ENCODE measurements around the gene HLA-F. TPM values are rescaled to one million over a fixed set of nuclear protein-coding genes. Genes with fewer than 3 reads are reported as not detected.

HLA-F gene
- total and polyA plus RNA-seq, 2 donors, result 130 to 530 TPM

DNA sequence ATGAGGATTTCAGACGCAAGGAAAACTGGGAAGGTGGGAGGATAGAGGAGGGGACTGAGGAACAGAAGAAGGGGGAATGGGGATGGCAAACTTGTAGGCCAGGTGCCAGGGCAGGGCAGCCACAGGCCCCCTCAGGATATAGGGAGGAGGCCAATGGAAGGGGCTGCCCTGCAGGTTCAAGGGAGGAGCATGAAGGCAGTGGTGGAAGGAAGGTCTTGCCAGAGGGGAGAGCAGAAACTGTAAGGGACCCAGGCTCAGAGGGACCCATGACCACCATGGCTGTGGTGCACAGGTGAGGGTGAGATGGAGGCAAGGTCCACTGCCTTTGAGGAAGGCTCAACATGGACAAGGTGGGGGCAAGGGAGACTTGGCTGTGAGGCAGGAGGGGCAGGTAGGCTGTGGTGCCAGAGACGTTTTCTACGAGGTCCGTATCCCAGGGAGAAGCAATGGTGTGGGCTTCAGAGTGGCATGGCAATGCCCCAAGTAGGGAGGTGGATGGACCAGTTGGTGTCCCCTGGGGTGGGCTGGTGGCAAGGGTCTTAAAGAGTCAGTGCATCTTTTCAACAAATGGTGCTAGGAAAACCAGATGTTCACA is 22.7 kb downstream of the HLA-F start:
- Histone ChIP-seq H3K27me3 (ENCODE audit: control insufficient read depth in 2 of 2, insufficient read depth in 1 of 2, low read length in 1 of 2) (peaks cover 22 to 57% of the 10 kb centered on the region in 2 donors), H3K4me3 (ENCODE audit: low read length in 2 of 2) (no peak overlapping the region), H3K9me3 (ENCODE audit: control insufficient read depth in 2 of 2, insufficient read depth in 1 of 2, low read length in 1 of 2) (peaks cover 0 to 8% of the 10 kb centered on the region in 2 donors), H3K36me3 (ENCODE audit: control insufficient read depth in 2 of 2, insufficient read depth in 2 of 2, low read length in 1 of 2) (no peaks in the 10 kb centered on the region), H3K27ac (ENCODE audit: low read depth in 1 of 2, low read length in 1 of 2) (no peak overlapping the region), H3K4me1 (ENCODE audit: control insufficient read depth in 2 of 2, insufficient read depth in 2 of 2, low read length in 2 of 2) (peaks cover 3 to 6% of the 10 kb centered on the region in 2 donors)
- 83% methylated on average over 4 of the region's 4 CpGs for WGBS
- no peak for DNase-seq (ENCODE audit: low read depth in 6 of 9, low spot score in 9 of 9)

DNA sequence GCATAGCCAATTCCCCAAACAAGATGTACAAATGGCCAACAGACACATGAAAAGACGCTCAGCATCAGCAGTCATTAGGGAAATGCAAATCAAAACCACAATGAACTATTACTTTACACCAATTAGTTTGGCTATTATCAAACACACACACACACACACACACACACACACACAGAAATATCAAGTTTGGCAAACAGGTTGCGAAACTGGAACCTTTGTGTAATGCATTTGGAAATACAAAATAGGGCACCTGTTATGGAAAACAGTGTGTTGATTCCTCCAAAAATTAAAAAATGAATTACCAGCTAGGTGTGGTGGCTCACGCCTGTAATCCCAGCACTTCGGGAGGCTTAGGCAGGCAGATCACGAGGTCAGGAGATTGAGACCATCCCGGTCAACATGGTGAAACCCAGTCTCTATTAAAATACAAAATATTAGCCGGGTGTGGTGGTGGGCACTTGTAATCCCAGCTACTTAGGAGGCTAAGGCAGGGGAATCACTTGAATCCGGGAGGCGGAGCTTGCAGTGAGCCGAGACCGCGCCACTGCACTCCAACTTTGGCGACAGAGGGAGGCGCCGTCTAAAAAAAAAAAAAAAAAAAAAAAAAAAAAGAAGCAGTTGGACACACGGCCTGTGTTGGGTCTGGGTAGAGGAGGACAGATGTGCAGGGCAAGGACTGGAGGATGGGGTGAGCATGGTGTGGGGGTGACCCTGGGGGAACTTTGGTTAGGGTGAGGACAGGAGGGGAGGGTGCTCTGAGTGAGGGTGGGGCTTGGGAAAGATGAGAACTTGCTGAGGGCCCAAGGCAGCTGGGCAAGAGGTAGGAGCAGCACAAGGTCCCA is 23.8 kb downstream of the HLA-F start:
- H3K4me1 ChIP-seq (ENCODE audit: control insufficient read depth in 2 of 2, insufficient read depth in 2 of 2, low read length in 2 of 2), result peaks cover 3 to 6% of the 10 kb centered on the region in 2 donors
- no peaks in the 10 kb centered on the region for H3K36me3 ChIP-seq (ENCODE audit: control insufficient read depth in 2 of 2, insufficient read depth in 2 of 2, low read length in 1 of 2)
- DNase-seq (ENCODE audit: low read depth in 6 of 9, low spot score in 9 of 9), result no peak
- 89% methylated on average over 16 of the region's 16 CpGs for WGBS
- no peak overlapping the region for H3K4me3 ChIP-seq (ENCODE audit: low read length in 2 of 2)
- H3K27ac ChIP-seq (ENCODE audit: low read depth in 1 of 2, low read length in 1 of 2), result no peak overlapping the region
- H3K27me3 ChIP-seq (ENCODE audit: control insufficient read depth in 2 of 2, insufficient read depth in 1 of 2, low read length in 1 of 2), result peaks cover 31 to 68% of the 10 kb centered on the region in 2 donors
- H3K9me3 ChIP-seq (ENCODE audit: control insufficient read depth in 2 of 2, insufficient read depth in 1 of 2, low read length in 1 of 2), result peaks cover 0 to 8% of the 10 kb centered on the region in 2 donors

DNA sequence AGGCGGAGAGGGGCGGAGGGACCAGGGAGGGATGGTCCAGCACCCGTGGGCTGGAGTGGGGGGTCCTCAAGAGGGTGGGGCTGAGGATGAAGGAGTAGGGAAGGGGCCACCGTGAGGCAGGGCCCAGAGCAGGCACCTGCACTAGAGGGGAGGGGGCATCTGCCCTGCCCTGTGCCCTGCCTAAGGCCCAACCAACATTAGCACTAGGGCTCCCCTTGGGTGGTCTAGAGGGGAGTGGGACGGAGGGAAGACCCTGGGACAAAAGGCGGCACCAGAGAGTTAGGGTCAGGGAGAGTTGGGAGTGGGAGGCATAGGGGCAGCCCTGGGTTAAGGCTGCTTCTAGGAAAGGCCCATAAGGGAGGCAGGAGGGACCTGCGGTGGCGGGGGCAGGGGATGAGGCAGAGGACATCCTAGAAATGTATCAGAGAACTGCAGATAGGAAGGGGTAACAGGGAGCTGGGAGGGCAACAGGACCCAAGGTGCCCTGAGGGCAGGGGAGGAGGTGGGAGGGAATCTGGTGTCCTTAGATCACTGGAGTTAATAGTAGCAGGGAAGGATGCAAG is 24.5 kb downstream of the HLA-F start:
- no peaks in the 10 kb centered on the region for H3K36me3 ChIP-seq (ENCODE audit: control insufficient read depth in 2 of 2, insufficient read depth in 2 of 2, low read length in 1 of 2)
- H3K9me3 ChIP-seq (ENCODE audit: control insufficient read depth in 2 of 2, insufficient read depth in 1 of 2, low read length in 1 of 2), result peaks cover 0 to 8% of the 10 kb centered on the region in 2 donors
- no peak overlapping the region for H3K4me3 ChIP-seq (ENCODE audit: low read length in 2 of 2)
- H3K27ac ChIP-seq (ENCODE audit: low read depth in 1 of 2, low read length in 1 of 2), result no peak overlapping the region
- DNase-seq (ENCODE audit: low read depth in 6 of 9, low spot score in 9 of 9), result no peak
- 91% methylated on average over 8 of the region's 8 CpGs for WGBS
- peaks cover 38 to 73% of the 10 kb centered on the region in 2 donors for H3K27me3 ChIP-seq (ENCODE audit: control insufficient read depth in 2 of 2, insufficient read depth in 1 of 2, low read length in 1 of 2)
- peaks cover 3 to 6% of the 10 kb centered on the region in 2 donors for H3K4me1 ChIP-seq (ENCODE audit: control insufficient read depth in 2 of 2, insufficient read depth in 2 of 2, low read length in 2 of 2)

DNA sequence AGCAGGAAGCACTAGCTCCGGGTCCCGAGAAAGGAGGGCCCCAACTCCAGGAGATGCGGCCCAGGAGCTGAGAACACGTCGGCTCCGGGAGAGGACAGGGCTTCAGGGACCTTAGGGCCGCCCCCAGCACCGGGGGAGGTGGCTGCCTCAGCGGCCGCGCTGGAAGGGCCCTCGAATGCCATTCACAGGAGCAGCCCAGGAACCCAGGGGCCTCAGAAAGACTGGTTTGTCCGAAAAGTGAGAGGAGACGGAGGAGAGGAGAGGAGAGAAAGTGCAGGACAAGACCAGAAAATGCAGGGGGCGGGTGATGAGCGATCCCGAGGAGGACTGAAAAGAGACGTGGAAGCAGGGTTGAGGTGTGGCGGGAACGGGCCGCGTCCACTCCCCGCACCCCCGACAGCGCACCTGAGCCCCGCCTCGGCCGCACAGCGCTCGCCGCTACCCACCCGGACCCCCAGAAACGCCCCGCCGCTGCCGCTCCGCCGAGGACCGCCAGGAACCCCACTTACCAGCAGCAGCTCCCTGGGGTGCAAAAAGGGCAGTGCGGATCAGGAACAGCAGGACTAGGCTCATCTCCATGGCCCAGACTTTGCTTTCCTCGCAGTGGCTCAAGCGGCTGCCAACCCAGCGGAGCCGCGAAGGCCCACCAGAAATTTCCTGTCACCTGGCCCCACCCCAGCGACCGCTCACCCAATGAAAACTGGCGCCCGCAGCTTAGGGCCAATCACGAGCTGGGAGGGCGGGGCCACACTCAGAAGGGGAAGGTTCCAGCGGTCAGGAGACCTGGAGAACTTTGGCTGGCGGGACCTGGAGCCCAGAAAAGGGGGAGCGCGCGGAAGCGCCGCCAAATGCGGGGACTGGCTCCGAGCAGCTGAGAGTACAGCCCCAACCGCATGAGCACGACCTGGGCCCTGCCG is 25.4 kb downstream of the HLA-F start:
- Histone ChIP-seq H3K27ac (ENCODE audit: low read depth in 1 of 2, low read length in 1 of 2) (no peak overlapping the region), H3K4me3 (ENCODE audit: low read length in 2 of 2) (peak overlapping the region; percentile 32 to 68), H3K4me1 (ENCODE audit: control insufficient read depth in 2 of 2, insufficient read depth in 2 of 2, low read length in 2 of 2) (peaks cover 3 to 6% of the 10 kb centered on the region in 2 donors), H3K27me3 (ENCODE audit: control insufficient read depth in 2 of 2, insufficient read depth in 1 of 2, low read length in 1 of 2) (peaks cover 42 to 82% of the 10 kb centered on the region in 2 donors), H3K9me3 (ENCODE audit: control insufficient read depth in 2 of 2, insufficient read depth in 1 of 2, low read length in 1 of 2) (peaks cover 0 to 8% of the 10 kb centered on the region in 2 donors), H3K36me3 (ENCODE audit: control insufficient read depth in 2 of 2, insufficient read depth in 2 of 2, low read length in 1 of 2) (no peaks in the 10 kb centered on the region)
- WGBS, result 1% methylated on average over 63 of the region's 63 CpGs
- DNase-seq (ENCODE audit: low read depth in 6 of 9, low spot score in 9 of 9), result peak in 7 of 9 donors; percentile 4 to 64 (median 31)

DNA sequence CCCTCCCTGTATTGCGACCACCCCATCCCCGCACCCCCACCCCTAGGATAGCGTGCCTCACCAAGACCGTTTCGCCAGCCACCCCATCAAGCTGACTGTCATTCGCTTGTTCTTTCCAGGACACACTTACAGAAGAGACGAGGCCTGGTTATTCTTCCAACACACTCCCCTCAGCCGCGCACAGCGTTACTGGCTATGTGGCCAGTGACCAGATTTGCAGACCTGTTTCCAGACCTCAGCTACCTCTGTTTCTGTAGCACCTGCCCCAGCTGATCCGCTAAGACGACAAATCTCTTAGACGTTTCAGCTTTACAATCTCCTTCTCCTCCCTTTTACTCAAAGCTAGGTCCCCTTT is 26.1 kb downstream of the HLA-F start:
- H3K4me1 ChIP-seq (ENCODE audit: control insufficient read depth in 2 of 2, insufficient read depth in 2 of 2, low read length in 2 of 2), result peaks cover 3 to 6% of the 10 kb centered on the region in 2 donors
- no peak for DNase-seq (ENCODE audit: low read depth in 6 of 9, low spot score in 9 of 9)
- 12% methylated on average over 13 of the region's 13 CpGs for WGBS

DNA sequence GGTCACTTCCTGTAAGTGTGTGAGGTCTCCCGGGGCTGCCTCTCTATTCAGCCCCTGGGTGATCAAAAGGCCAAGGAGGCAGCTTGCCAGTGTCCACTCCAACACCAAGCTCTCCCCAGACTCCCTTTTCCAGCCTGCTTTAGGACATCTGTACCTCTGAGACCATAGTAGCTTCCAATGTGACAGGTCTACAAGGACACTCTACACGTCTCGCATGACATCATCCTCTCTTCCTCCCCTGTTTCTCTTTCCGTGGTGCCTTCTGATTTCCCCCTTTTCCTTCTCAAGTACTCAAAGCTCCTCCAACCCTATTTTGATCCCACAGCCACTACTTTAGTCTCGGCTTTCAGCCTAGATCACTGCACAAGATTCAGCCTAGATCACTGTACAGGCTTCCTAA is 26.4 kb downstream of the HLA-F start:
- peaks cover 0 to 8% of the 10 kb centered on the region in 2 donors for H3K9me3 ChIP-seq (ENCODE audit: control insufficient read depth in 2 of 2, insufficient read depth in 1 of 2, low read length in 1 of 2)
- DNase-seq (ENCODE audit: low read depth in 6 of 9, low spot score in 9 of 9), result no peak
- 67% methylated on average over 5 of the region's 5 CpGs for WGBS
- no peak overlapping the region for H3K27ac ChIP-seq (ENCODE audit: low read depth in 1 of 2, low read length in 1 of 2)
- peaks cover 42 to 87% of the 10 kb centered on the region in 2 donors for H3K27me3 ChIP-seq (ENCODE audit: control insufficient read depth in 2 of 2, insufficient read depth in 1 of 2, low read length in 1 of 2)
- no peaks in the 10 kb centered on the region for H3K36me3 ChIP-seq (ENCODE audit: control insufficient read depth in 2 of 2, insufficient read depth in 2 of 2, low read length in 1 of 2)
- no peak overlapping the region for H3K4me3 ChIP-seq (ENCODE audit: low read length in 2 of 2)
- peaks cover 3 to 6% of the 10 kb centered on the region in 2 donors for H3K4me1 ChIP-seq (ENCODE audit: control insufficient read depth in 2 of 2, insufficient read depth in 2 of 2, low read length in 2 of 2)

More for the DNA sequence above, 26.1 kb downstream of the HLA-F start:
- Histone ChIP-seq H3K9me3 (ENCODE audit: control insufficient read depth in 2 of 2, insufficient read depth in 1 of 2, low read length in 1 of 2) (peaks cover 0 to 8% of the 10 kb centered on the region in 2 donors), H3K36me3 (ENCODE audit: control insufficient read depth in 2 of 2, insufficient read depth in 2 of 2, low read length in 1 of 2) (no peaks in the 10 kb centered on the region), H3K4me3 (ENCODE audit: low read length in 2 of 2) (peak overlapping the region; percentile 32 to 68), H3K27ac (ENCODE audit: low read depth in 1 of 2, low read length in 1 of 2) (no peak overlapping the region), H3K27me3 (ENCODE audit: control insufficient read depth in 2 of 2, insufficient read depth in 1 of 2, low read length in 1 of 2) (peaks cover 42 to 84% of the 10 kb centered on the region in 2 donors)

DNA sequence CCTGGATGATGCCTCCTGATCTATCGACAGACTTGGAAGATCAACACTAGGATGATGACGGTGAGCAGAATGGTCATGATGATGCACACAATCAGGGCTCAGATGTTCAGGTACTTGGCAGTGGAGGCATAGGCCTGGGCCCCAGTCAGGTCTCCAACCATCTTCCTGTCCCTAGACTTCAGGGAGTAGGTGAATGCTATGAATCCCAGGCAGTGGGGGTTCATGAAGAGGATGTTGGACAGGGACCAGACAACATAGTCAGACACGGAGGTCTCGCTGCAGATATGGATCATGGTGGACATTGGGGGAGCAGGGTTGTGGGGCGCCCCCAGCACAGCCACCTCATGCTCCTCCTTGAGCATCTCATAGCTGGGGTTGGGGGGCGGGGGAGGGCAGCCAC is 27.5 kb downstream of the HLA-F start:
- peaks cover 42 to 88% of the 10 kb centered on the region in 2 donors for H3K27me3 ChIP-seq (ENCODE audit: control insufficient read depth in 2 of 2, insufficient read depth in 1 of 2, low read length in 1 of 2)
- no peak for DNase-seq (ENCODE audit: low read depth in 6 of 9, low spot score in 9 of 9)
- H3K36me3 ChIP-seq (ENCODE audit: control insufficient read depth in 2 of 2, insufficient read depth in 2 of 2, low read length in 1 of 2), result no peaks in the 10 kb centered on the region
- 81% methylated on average over 6 of the region's 6 CpGs for WGBS
- peaks cover 3 to 6% of the 10 kb centered on the region in 2 donors for H3K4me1 ChIP-seq (ENCODE audit: control insufficient read depth in 2 of 2, insufficient read depth in 2 of 2, low read length in 2 of 2)
- H3K27ac ChIP-seq (ENCODE audit: low read depth in 1 of 2, low read length in 1 of 2), result no peak overlapping the region
- peaks cover 0 to 8% of the 10 kb centered on the region in 2 donors for H3K9me3 ChIP-seq (ENCODE audit: control insufficient read depth in 2 of 2, insufficient read depth in 1 of 2, low read length in 1 of 2)
- no peak overlapping the region for H3K4me3 ChIP-seq (ENCODE audit: low read length in 2 of 2)

DNA sequence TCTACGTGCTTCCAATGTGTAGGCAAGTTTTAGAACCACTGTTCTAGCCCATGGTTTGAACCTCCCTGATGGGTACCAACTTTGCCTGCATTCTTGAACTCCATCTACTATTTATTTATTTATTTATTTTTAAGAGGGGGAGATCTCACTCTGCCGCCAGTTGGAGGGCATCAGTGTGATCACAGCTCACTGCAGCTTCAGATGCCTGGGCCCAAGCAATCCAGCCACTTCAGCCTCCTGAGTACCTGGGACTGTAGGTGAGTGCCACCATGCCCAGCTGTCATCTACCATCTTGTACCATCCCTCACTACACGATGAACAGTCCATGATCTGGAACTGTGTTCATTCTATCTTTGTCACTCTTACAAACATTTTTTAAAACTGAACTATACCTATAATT is 28.2 kb downstream of the HLA-F start:
- no peak for DNase-seq (ENCODE audit: low read depth in 6 of 9, low spot score in 9 of 9)
- WGBS, result 93% methylated on average over 3 of the region's 3 CpGs
- H3K9me3 ChIP-seq (ENCODE audit: control insufficient read depth in 2 of 2, insufficient read depth in 1 of 2, low read length in 1 of 2), result peaks cover 0 to 8% of the 10 kb centered on the region in 2 donors
- peaks cover 40 to 88% of the 10 kb centered on the region in 2 donors for H3K27me3 ChIP-seq (ENCODE audit: control insufficient read depth in 2 of 2, insufficient read depth in 1 of 2, low read length in 1 of 2)
- H3K4me1 ChIP-seq (ENCODE audit: control insufficient read depth in 2 of 2, insufficient read depth in 2 of 2, low read length in 2 of 2), result peaks cover 3 to 6% of the 10 kb centered on the region in 2 donors
- H3K27ac ChIP-seq (ENCODE audit: low read depth in 1 of 2, low read length in 1 of 2), result no peak overlapping the region
- H3K36me3 ChIP-seq (ENCODE audit: control insufficient read depth in 2 of 2, insufficient read depth in 2 of 2, low read length in 1 of 2), result no peaks in the 10 kb centered on the region
- no peak overlapping the region for H3K4me3 ChIP-seq (ENCODE audit: low read length in 2 of 2)

Measured in thymus (tissue), 11 donors.